Hematopoietic multipotent progenitor cell (in vitro differentiated cells): ENCODE data around the gene GSTM2. TPM values are rescaled to one million over a fixed set of nuclear protein-coding genes. Genes with fewer than 3 reads are reported as not detected.

Source experiments
- DNase-seq, 3 donors: peaks; one replicate each; pipeline ENCODE4 v3.0.0-alpha.2; 2011 to 2015; ENCODE audit warnings: low read depth in 2 of 3, low spot score in 2 of 3
- total RNA-seq: library from RNA; depleted of rRNA; stranded (reverse); fragments of >200 nt; gene quantifications from one replicate; pipeline ENCODE4 v1.2.3, GENCODE V29; 2012

Gene GSTM2
- 20.7 TPM for total RNA-seq

- peak; percentile 38 to 87 (median 80) for DNase-seq
These were observed at the start of gene GSTM2 for GRCh38 chr1:109667452-109668122. Gene GSTM2, plus strand, starts transcription at chr1:109668057. Its CDS starts 59 bp downstream, at chr1:109668116.

- DNase-seq = no peak
These were observed 48.9 kb upstream of the GSTM2 start for GRCh38 chr1:109618661-109619575.

GRCh38 chr1:109619576-109620400 lies 48.1 kb upstream of the GSTM2 start, which contains the start of the genes AMPD2 and GNAT2:
Gene AMPD2, plus strand, starts transcription at chr1:109619837. Its CDS starts 1,339 bp downstream, at chr1:109621176.
Gene GNAT2, minus strand, starts transcription at chr1:109619616. Its CDS starts 6,746 bp downstream, at chr1:109612870.
- DNase-seq = peak; percentile 50 to 84 (median 82)

GRCh38 chr1:109620401-109620791 lies 47.5 kb upstream of the GSTM2 start:
- no peak for DNase-seq

- DNase-seq = peak; percentile 79 to 99 (median 98)
These were observed 47.0 kb upstream of the GSTM2 start for GRCh38 chr1:109620841-109621286.

- DNase-seq = no peak
These were observed 46.3 kb upstream of the GSTM2 start for GRCh38 chr1:109621379-109622136.

- no peak for DNase-seq
These were observed 45.5 kb upstream of the GSTM2 start for GRCh38 chr1:109622137-109622892.

GRCh38 chr1:109622895-109623294 lies 45.0 kb upstream of the GSTM2 start:
- DNase-seq = no peak

- peak in 1 of 3 donors; percentile 49 for DNase-seq
These were observed 44.2 kb upstream of the GSTM2 start for GRCh38 chr1:109623601-109624161.

- DNase-seq = peak in 1 of 3 donors; percentile 60
These were observed 43.5 kb upstream of the GSTM2 start for GRCh38 chr1:109624201-109625010.

- DNase-seq = no peak
These were observed 42.7 kb upstream of the GSTM2 start for GRCh38 chr1:109625176-109625575.

- DNase-seq = no peak
These were observed 42.0 kb upstream of the GSTM2 start for GRCh38 chr1:109625601-109626560.

GRCh38 chr1:109626682-109627408 lies 41.0 kb upstream of the GSTM2 start:
- no peak for DNase-seq

- no peak for DNase-seq
These were observed 40.0 kb upstream of the GSTM2 start for GRCh38 chr1:109627692-109628399.

GRCh38 chr1:109628540-109629321 lies 39.1 kb upstream of the GSTM2 start:
- DNase-seq = no peak
